ENCODE data around the gene XBP1.

- TF ChIP-seq, protein P1, sequence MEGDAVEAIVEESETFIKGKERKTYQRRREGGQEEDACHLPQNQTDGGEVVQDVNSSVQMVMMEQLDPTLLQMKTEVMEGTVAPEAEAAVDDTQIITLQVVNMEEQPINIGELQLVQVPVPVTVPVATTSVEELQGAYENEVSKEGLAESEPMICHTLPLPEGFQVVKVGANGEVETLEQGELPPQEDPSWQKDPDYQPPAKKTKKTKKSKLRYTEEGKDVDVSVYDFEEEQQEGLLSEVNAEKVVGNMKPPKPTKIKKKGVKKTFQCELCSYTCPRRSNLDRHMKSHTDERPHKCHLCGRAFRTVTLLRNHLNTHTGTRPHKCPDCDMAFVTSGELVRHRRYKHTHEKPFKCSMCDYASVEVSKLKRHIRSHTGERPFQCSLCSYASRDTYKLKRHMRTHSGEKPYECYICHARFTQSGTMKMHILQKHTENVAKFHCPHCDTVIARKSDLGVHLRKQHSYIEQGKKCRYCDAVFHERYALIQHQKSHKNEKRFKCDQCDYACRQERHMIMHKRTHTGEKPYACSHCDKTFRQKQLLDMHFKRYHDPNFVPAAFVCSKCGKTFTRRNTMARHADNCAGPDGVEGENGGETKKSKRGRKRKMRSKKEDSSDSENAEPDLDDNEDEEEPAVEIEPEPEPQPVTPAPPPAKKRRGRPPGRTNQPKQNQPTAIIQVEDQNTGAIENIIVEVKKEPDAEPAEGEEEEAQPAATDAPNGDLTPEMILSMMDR (IDR thresholded peaks at IDR 0.05; ENCODE audit: low read depth, low read length), result no peak
- no peak for TF ChIP-seq POLR2A (IDR thresholded peaks at IDR 0.05; ENCODE audit: extremely low read depth, insufficient read length)
These were observed 35.3 kb upstream of the XBP1 start for GRCh38 chr22:28835630-28836189.

All from NB4 (cell line).